Measurements from ENCODE around the gene TTLL4.

DNA sequence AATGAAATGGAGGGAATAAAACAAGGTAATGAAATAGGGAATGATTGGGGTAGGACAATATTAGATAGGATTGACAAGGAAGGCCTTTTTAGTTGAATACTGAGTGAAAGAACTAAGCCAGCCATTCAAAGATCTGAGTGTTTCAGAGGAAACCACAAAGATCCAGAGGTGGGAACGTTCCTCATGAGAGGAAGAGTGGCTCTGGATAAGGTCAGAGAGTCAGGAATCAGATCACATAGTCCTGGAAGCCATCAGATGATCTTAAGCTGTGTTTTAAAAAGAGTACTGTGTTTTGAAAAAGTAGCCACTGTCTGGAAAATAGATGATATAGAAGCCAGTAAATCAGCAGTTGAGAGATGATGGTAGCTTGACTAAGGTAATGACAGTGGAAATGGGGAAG is 11.8 kb downstream of the TTLL4 start:
- TF ChIP-seq EP300 (IDR thresholded peaks at IDR 0.05; ENCODE audit: borderline replicate concordance in 1 of 2, low read depth in 1 of 2, low read length in 1 of 2) (no peak), YY1 (IDR thresholded peaks at IDR 0.05; ENCODE audit: low read depth) (no peak), CTCF (IDR thresholded peaks at IDR 0.05) (no peak), TEAD4 (IDR thresholded peaks at IDR 0.05; ENCODE audit: borderline replicate concordance, insufficient read depth) (no peak), TAF1 (IDR thresholded peaks at IDR 0.05; ENCODE audit: borderline replicate concordance, low read depth, low read length) (no peak), SMC3 (IDR thresholded peaks at IDR 0.05; ENCODE audit: low read depth, low read length) (no peak), RFX5 (IDR thresholded peaks at IDR 0.05; ENCODE audit: low read length) (no peak)

Data from SK-N-SH (cell line).